HepG2 (cell line): ENCODE data around the gene COPS6. TPM values are rescaled to one million over a fixed set of nuclear protein-coding genes. Genes with fewer than 3 reads are reported as not detected.

Experiments used
- FOXA3 ChIP-seq: IDR thresholded peaks from 2 replicates; pipeline ENCODE4 v1.6.1; 2016; ENCODE audit warnings: missing genetic modification reagents, missing compliant biosample characterization
- MAF1 ChIP-seq: sonication (generic); formaldehyde crosslinking; IDR thresholded peaks from 2 replicates; pipeline ENCODE4 v1.5.0; 2020; ENCODE audit warnings: missing genetic modification reagents, borderline replicate concordance
- ONECUT2 ChIP-seq: sonication (generic); formaldehyde crosslinking; IDR thresholded peaks from 2 replicates; pipeline ENCODE4 v1.4.0; 2020; ENCODE audit warnings: missing genetic modification reagents
- PITX1 ChIP-seq: sonication (generic); formaldehyde crosslinking; IDR thresholded peaks from 2 replicates; pipeline ENCODE4 v1.5.1; 2020; ENCODE audit warnings: mild to moderate bottlenecking, missing genetic modification reagents
- RFX3 ChIP-seq: IDR thresholded peaks from 2 replicates; pipeline ENCODE4 v1.6.1; 2016; ENCODE audit warnings: missing biosample characterization, missing genetic modification reagents
- SIX4 ChIP-seq: sonication (generic); formaldehyde crosslinking; IDR thresholded peaks from 2 replicates; pipeline ENCODE4 v1.4.0; 2020; ENCODE audit warnings: missing genetic modification reagents
- SYNCRIP ChIP-seq: fragments of 200-400 bp; formaldehyde crosslinking; IDR thresholded peaks from 2 replicates; pipeline ENCODE4 v1.6.1; 2018; ENCODE audit warnings: mild to moderate bottlenecking, low read depth, low read length; ENCODE audit not compliant: insufficient read depth
- ZNF235 ChIP-seq: sonication (generic); formaldehyde crosslinking; IDR thresholded peaks from 2 replicates; pipeline ENCODE4 v1.8.1; 2023; ENCODE audit warnings: mild to moderate bottlenecking, missing genetic modification reagents, borderline replicate concordance
- ZNF331 ChIP-seq: sonication (generic); formaldehyde crosslinking; IDR thresholded peaks from 2 replicates; pipeline ENCODE4 v1.4.0; 2020; ENCODE audit warnings: missing genetic modification reagents
- ZNF432 ChIP-seq: sonication (generic); formaldehyde crosslinking; IDR thresholded peaks from 2 replicates; pipeline ENCODE4 v1.5.0; 2020; ENCODE audit warnings: missing genetic modification reagents, mild to moderate bottlenecking, borderline replicate concordance
- ZNF563 ChIP-seq: sonication (generic); formaldehyde crosslinking; IDR thresholded peaks from 2 replicates; pipeline ENCODE4 v1.8.0; 2022; ENCODE audit warnings: mild to moderate bottlenecking, moderate library complexity, missing genetic modification reagents
- ZNF713 ChIP-seq: sonication (generic); formaldehyde crosslinking; IDR thresholded peaks from 2 replicates; pipeline ENCODE4 v1.4.0; 2020; ENCODE audit warnings: mild to moderate bottlenecking, missing genetic modification reagents
- ZNF746 ChIP-seq: sonication (generic); formaldehyde crosslinking; IDR thresholded peaks from 2 replicates; pipeline ENCODE4 v1.8.0; 2022; ENCODE audit warnings: mild to moderate bottlenecking, missing genetic modification reagents
- polyA plus RNA-seq, 8 experiments: library from polyadenylated mRNA; depleted of rRNA in 3 of 8; stranded (reverse) in 7 of 8; unstranded in 1 of 8; fragments of >200 nt; fragmentation: Illumina TruSeq in 4 of 8; extraction: Trizol in 4 of 8; gene quantifications; 2 replicates each; pipeline versions ENCODE4 v1.2.1 to v1.2.3, GENCODE V29; 2011 to 2016; ENCODE audit warnings: low read depth in 4 of 8, missing spikeins in 1 of 8, mixed read lengths in 1 of 8; ENCODE audit not compliant: insufficient read depth in 1 of 8
- total RNA-seq, 5 experiments: library from RNA; depleted of rRNA; stranded (reverse); fragments of >200 nt; fragmentation: Illumina TruSeq; extraction: Trizol; gene quantifications; 2 replicates each; pipeline ENCODE4 v1.2.3, GENCODE V29; 2016; ENCODE audit warnings: low read depth in 1 of 5
- TF ChIP-seq, protein P1 (sequence below): sonication (generic); formaldehyde crosslinking; IDR thresholded peaks from 2 replicates; pipeline ENCODE4 v1.4.0; 2020; ENCODE audit warnings: missing genetic modification reagents
- TF ChIP-seq, protein P2 (sequence below): sonication (generic); formaldehyde crosslinking; IDR thresholded peaks from 2 replicates; pipeline ENCODE4 v1.5.0; 2020; ENCODE audit warnings: missing genetic modification reagents, mild to moderate bottlenecking, borderline replicate concordance
- TF ChIP-seq, protein P3 (sequence below): sonication (generic); formaldehyde crosslinking; IDR thresholded peaks from 2 replicates; pipeline ENCODE4 v1.4.0; 2020; ENCODE audit warnings: missing genetic modification reagents
- TF ChIP-seq, protein P4 (sequence below): sonication (generic); formaldehyde crosslinking; conservative IDR thresholded peaks from 2 replicates; pipeline ENCODE4 v1.4.0; 2020; ENCODE audit warnings: missing genetic modification reagents
- TF ChIP-seq, protein P5 (sequence below): IDR thresholded peaks from 2 replicates; pipeline ENCODE4 v1.4.0; 2020; ENCODE audit warnings: mild to moderate bottlenecking, missing genetic modification reagents

The COPS6 gene
- total and polyA plus RNA-seq, 2 of the 13 experiments (the other 11 are each of a cell fraction or from before 2014, with no cell fraction given), result 33.4 to 117 TPM

DNA sequence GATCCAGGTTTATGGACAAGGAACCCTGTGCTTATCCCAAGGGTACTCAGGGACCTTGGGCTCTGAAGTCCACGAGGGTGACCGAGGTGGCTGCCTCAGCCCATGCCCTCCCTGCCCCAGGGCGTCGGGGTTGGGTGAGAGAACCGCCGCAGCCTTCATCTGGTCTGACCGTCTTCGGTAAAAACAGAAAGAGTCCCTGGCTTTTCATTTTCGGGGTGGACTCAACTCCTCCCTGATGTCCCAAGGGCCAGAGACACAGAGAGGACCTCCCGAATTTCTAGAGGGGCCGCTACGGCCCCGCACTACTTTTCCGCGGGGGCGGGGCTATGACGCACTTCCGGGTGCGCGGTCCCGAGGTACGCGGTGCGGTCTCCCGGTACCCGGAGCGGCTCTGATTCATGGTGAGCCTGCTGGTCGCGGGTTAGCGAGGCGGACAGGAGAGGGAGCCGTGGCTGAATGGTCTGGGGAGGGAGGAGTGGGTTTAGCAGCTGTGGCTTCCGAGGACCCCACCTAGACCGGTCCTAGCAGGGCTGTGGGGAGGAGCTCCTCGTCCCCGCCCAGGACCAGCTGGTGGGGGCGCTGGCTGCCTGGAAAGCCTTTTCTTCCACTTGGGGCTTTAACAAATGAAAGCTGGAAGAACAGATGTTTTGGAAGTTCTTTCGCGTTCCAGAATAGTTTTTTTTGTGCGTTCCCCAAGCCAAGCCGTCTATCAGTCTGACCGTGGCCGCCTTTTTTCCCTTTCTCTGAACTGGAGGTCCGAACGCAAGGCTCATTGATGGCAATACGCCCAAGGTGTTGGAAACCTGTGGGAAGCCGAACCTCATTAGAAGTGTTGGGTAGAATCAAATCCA is 39.1 kb upstream of the COPS6 start, which contains the start of gene ZSCAN21 (continued):
- no peak for TF ChIP-seq ZNF563
- TF ChIP-seq RFX3 (CRISPR knock-in tag), result no peak
- 0 out of 2 replicates have a peak, but pooled peaks have one; percentile 69 for TF ChIP-seq MAF1 (CRISPR knock-in tag)
- no peak for TF ChIP-seq SIX4 (CRISPR knock-in tag)
- TF ChIP-seq, protein P1, sequence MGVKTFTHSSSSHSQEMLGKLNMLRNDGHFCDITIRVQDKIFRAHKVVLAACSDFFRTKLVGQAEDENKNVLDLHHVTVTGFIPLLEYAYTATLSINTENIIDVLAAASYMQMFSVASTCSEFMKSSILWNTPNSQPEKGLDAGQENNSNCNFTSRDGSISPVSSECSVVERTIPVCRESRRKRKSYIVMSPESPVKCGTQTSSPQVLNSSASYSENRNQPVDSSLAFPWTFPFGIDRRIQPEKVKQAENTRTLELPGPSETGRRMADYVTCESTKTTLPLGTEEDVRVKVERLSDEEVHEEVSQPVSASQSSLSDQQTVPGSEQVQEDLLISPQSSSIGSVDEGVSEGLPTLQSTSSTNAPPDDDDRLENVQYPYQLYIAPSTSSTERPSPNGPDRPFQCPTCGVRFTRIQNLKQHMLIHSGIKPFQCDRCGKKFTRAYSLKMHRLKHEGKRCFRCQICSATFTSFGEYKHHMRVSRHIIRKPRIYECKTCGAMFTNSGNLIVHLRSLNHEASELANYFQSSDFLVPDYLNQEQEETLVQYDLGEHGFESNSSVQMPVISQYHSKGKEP (CRISPR knock-in tag), result no peak
- TF ChIP-seq ONECUT2 (CRISPR knock-in tag), result no peak
- no peak for TF ChIP-seq ZNF713 (CRISPR knock-in tag)
- TF ChIP-seq ZNF432 (CRISPR knock-in tag), result no peak
- TF ChIP-seq, protein P2, sequence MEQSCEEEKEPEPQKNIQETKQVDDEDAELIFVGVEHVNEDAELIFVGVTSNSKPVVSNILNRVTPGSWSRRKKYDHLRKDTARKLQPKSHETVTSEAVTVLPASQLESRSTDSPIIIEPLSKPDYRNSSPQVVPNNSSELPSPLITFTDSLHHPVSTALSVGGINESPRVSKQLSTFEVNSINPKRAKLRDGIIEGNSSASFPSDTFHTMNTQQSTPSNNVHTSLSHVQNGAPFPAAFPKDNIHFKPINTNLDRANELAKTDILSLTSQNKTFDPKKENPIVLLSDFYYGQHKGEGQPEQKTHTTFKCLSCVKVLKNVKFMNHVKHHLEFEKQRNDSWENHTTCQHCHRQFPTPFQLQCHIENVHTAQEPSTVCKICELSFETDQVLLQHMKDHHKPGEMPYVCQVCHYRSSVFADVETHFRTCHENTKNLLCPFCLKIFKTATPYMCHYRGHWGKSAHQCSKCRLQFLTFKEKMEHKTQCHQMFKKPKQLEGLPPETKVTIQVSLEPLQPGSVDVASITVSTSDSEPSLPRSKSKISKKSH (CRISPR knock-in tag), result 0 out of 2 replicates have a peak, but pooled peaks have one; percentile 38
- no peak for TF ChIP-seq FOXA3
- TF ChIP-seq ZNF235 (CRISPR knock-in tag), result peak; percentile 17; the same call in 1 of the 2 replicates
- TF ChIP-seq, protein P3, sequence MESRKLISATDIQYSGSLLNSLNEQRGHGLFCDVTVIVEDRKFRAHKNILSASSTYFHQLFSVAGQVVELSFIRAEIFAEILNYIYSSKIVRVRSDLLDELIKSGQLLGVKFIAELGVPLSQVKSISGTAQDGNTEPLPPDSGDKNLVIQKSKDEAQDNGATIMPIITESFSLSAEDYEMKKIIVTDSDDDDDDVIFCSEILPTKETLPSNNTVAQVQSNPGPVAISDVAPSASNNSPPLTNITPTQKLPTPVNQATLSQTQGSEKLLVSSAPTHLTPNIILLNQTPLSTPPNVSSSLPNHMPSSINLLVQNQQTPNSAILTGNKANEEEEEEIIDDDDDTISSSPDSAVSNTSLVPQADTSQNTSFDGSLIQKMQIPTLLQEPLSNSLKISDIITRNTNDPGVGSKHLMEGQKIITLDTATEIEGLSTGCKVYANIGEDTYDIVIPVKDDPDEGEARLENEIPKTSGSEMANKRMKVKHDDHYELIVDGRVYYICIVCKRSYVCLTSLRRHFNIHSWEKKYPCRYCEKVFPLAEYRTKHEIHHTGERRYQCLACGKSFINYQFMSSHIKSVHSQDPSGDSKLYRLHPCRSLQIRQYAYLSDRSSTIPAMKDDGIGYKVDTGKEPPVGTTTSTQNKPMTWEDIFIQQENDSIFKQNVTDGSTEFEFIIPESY, result no peak
- no peak; the same call in 1 of the 2 replicates for TF ChIP-seq PITX1
- TF ChIP-seq, protein P4, sequence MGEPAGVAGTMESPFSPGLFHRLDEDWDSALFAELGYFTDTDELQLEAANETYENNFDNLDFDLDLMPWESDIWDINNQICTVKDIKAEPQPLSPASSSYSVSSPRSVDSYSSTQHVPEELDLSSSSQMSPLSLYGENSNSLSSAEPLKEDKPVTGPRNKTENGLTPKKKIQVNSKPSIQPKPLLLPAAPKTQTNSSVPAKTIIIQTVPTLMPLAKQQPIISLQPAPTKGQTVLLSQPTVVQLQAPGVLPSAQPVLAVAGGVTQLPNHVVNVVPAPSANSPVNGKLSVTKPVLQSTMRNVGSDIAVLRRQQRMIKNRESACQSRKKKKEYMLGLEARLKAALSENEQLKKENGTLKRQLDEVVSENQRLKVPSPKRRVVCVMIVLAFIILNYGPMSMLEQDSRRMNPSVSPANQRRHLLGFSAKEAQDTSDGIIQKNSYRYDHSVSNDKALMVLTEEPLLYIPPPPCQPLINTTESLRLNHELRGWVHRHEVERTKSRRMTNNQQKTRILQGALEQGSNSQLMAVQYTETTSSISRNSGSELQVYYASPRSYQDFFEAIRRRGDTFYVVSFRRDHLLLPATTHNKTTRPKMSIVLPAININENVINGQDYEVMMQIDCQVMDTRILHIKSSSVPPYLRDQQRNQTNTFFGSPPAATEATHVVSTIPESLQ, result no peak
- TF ChIP-seq, protein P5, sequence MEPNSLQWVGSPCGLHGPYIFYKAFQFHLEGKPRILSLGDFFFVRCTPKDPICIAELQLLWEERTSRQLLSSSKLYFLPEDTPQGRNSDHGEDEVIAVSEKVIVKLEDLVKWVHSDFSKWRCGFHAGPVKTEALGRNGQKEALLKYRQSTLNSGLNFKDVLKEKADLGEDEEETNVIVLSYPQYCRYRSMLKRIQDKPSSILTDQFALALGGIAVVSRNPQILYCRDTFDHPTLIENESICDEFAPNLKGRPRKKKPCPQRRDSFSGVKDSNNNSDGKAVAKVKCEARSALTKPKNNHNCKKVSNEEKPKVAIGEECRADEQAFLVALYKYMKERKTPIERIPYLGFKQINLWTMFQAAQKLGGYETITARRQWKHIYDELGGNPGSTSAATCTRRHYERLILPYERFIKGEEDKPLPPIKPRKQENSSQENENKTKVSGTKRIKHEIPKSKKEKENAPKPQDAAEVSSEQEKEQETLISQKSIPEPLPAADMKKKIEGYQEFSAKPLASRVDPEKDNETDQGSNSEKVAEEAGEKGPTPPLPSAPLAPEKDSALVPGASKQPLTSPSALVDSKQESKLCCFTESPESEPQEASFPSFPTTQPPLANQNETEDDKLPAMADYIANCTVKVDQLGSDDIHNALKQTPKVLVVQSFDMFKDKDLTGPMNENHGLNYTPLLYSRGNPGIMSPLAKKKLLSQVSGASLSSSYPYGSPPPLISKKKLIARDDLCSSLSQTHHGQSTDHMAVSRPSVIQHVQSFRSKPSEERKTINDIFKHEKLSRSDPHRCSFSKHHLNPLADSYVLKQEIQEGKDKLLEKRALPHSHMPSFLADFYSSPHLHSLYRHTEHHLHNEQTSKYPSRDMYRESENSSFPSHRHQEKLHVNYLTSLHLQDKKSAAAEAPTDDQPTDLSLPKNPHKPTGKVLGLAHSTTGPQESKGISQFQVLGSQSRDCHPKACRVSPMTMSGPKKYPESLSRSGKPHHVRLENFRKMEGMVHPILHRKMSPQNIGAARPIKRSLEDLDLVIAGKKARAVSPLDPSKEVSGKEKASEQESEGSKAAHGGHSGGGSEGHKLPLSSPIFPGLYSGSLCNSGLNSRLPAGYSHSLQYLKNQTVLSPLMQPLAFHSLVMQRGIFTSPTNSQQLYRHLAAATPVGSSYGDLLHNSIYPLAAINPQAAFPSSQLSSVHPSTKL (CRISPR knock-in tag), result peak; percentile 36
- TF ChIP-seq SYNCRIP, result no peak
- no peak for TF ChIP-seq ZNF746 (CRISPR knock-in tag)
- TF ChIP-seq ZNF331 (CRISPR knock-in tag), result peak; percentile 60; the same call in 1 of the 2 replicates
